Parathyroid adenoma (tissue), 2 donors: ENCODE data around the gene FXYD5.

ENCODE experiments used
- H2AFZ ChIP-seq: fragments of 300-600 bp; sonication (generic); one replicate; pipeline ENCODE4 v1.7.0; 2017; ENCODE audit warnings: antibody characterized with exemption, mild to moderate bottlenecking
- H3K27ac ChIP-seq: fragments of 300-600 bp; sonication (generic); one replicate; pipeline ENCODE4 v1.7.0; 2017
- H3K27me3 ChIP-seq: fragments of 300-600 bp; sonication (generic); one replicate; pipeline ENCODE4 v1.7.0; 2017; ENCODE audit warnings: low read length; ENCODE audit not compliant: control insufficient read depth, insufficient read depth
- H3K36me3 ChIP-seq: fragments of 300-600 bp; sonication (generic); one replicate; pipeline ENCODE4 v1.7.0; 2017; ENCODE audit warnings: low read length; ENCODE audit not compliant: control insufficient read depth, insufficient read depth
- H3K4me1 ChIP-seq: fragments of 300-600 bp; sonication (generic); one replicate; pipeline ENCODE4 v1.7.0; 2017; ENCODE audit warnings: control low read depth
- H3K4me2 ChIP-seq: fragments of 300-600 bp; sonication (generic); one replicate; pipeline ENCODE4 v1.7.0; 2017; ENCODE audit warnings: low read length
- H3K4me3 ChIP-seq: fragments of 300-600 bp; sonication (generic); one replicate; pipeline ENCODE4 v1.7.0; 2017; ENCODE audit warnings: low read depth, low read length
- H3K79me2 ChIP-seq: fragments of 300-600 bp; sonication (generic); one replicate; pipeline ENCODE4 v1.7.0; 2017; ENCODE audit warnings: control low read depth
- H3K9ac ChIP-seq: fragments of 300-600 bp; sonication (generic); one replicate; pipeline ENCODE4 v1.7.0; 2017; ENCODE audit warnings: mild to moderate bottlenecking
- H3K9me3 ChIP-seq: fragments of 300-600 bp; sonication (generic); one replicate; pipeline ENCODE4 v1.7.0; 2017; ENCODE audit warnings: low read length; ENCODE audit not compliant: control insufficient read depth
- CTCF ChIP-seq: fragments of 300-600 bp; sonication (generic); IDR thresholded peaks from one replicate; pipeline ENCODE4 v1.7.0; 2017; ENCODE audit warnings: antibody characterized with exemption, mild to moderate bottlenecking
- donor health status: primary hyperparathyroidism.

Gene FXYD5

GRCh38 chr19:35143231-35143715 lies 11.3 kb upstream of the FXYD5 start, which contains the start of gene FXYD7:
Gene FXYD7 (plus strand): TSS chr19:35143255. CDS start chr19:35143334, 79 bp downstream.
- H3K9ac ChIP-seq: no peak within 1 kb of the TSS
- H3K27me3 ChIP-seq: peaks cover 12% of the 10 kb centered on the region
- H3K4me3 ChIP-seq: no peak within 1 kb of the TSS
- H3K4me2 ChIP-seq: no peak within 1 kb of the TSS
- H2AFZ ChIP-seq: no peak within 1 kb of the TSS
- peaks cover 4% of the 10 kb centered on the region for H3K4me1 ChIP-seq
- H3K9me3 ChIP-seq: no peaks in the 10 kb centered on the region
- H3K27ac ChIP-seq: no peak within 1 kb of the TSS
- no peaks in the 10 kb centered on the region for H3K36me3 ChIP-seq
- H3K79me2 ChIP-seq: no peaks in the 10 kb centered on the region
- TF ChIP-seq CTCF: no peak

- H3K27me3 ChIP-seq: peaks cover 12% of the 10 kb centered on the region
- H3K4me2 ChIP-seq: no peak overlapping the region
- TF ChIP-seq CTCF: no peak
- no peaks in the 10 kb centered on the region for H3K9me3 ChIP-seq
- peaks cover 4% of the 10 kb centered on the region for H3K4me1 ChIP-seq
- H2AFZ ChIP-seq: no peak overlapping the region
- no peak overlapping the region for H3K27ac ChIP-seq
- H3K79me2 ChIP-seq: no peaks in the 10 kb centered on the region
- no peak overlapping the region for H3K9ac ChIP-seq
- H3K4me3 ChIP-seq: no peak overlapping the region
- no peaks in the 10 kb centered on the region for H3K36me3 ChIP-seq
These were observed 10.7 kb upstream of the FXYD5 start for GRCh38 chr19:35143818-35144217.

- Histone ChIP-seq H3K27ac (no peak overlapping the region), H2AFZ (no peak overlapping the region), H3K4me1 (peaks cover 4% of the 10 kb centered on the region), H3K9me3 (no peaks in the 10 kb centered on the region), H3K4me3 (no peak overlapping the region), H3K36me3 (no peaks in the 10 kb centered on the region), H3K9ac (no peak overlapping the region), H3K79me2 (no peaks in the 10 kb centered on the region), H3K4me2 (no peak overlapping the region), H3K27me3 (peaks cover 12% of the 10 kb centered on the region)
- no peak for TF ChIP-seq CTCF
These were observed 10.3 kb upstream of the FXYD5 start for GRCh38 chr19:35144259-35144599.

GRCh38 chr19:35144600-35145436 lies 9.7 kb upstream of the FXYD5 start:
- H3K36me3 ChIP-seq: no peaks in the 10 kb centered on the region
- H3K9ac ChIP-seq: no peak overlapping the region
- peaks cover 12% of the 10 kb centered on the region for H3K27me3 ChIP-seq
- no peak overlapping the region for H2AFZ ChIP-seq
- peaks cover 4% of the 10 kb centered on the region for H3K4me1 ChIP-seq
- no peak overlapping the region for H3K4me3 ChIP-seq
- H3K4me2 ChIP-seq: no peak overlapping the region
- no peaks in the 10 kb centered on the region for H3K9me3 ChIP-seq
- TF ChIP-seq CTCF: no peak
- H3K79me2 ChIP-seq: no peaks in the 10 kb centered on the region
- H3K27ac ChIP-seq: no peak overlapping the region
